GM18909 (cell line): ENCODE results near the gene TNIK.
"Not testable (repeated sequence)": the region's sequence is repeated elsewhere in the genome, so short reads cannot be mapped to it uniquely, and the experiment has no call there.

Experiments used
- ATAC-seq: cut with Tn5 transposase; IDR thresholded peaks from one replicate; pipeline ENCODE4 v1.9.1; 2021; ENCODE audit warnings: mild to moderate bottlenecking; ENCODE audit not compliant: unreplicated experiment, poor library complexity

Gene TNIK

DNA sequence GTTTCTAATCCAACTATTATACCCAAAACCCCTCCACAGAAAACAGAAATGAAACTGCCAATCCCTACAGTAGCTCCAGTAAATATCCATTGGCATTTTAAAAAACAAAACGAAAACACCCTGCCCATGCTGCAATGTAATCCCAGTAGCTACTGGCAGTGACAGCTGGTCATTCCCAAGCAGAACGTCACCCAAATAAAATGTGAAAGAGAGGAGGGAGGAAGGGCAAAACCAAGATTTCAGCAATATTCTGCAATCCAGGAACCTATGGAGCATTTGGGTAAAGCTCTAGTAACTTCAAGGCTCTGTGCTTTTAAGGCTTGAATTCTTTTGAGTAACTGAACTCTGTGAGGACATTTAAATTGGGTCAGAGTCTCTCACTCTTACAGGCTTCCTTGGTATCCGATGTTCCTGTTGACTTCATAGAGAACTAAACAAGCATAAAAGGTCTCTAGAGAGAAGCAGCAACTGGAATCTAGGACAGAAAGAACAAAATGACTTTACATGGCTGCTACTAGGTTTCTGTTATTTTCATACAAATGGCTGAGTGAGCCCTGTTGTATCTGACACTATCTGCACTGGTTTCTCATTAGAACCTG is 136.2 kb downstream of the TNIK start:
- no peak for ATAC-seq

DNA sequence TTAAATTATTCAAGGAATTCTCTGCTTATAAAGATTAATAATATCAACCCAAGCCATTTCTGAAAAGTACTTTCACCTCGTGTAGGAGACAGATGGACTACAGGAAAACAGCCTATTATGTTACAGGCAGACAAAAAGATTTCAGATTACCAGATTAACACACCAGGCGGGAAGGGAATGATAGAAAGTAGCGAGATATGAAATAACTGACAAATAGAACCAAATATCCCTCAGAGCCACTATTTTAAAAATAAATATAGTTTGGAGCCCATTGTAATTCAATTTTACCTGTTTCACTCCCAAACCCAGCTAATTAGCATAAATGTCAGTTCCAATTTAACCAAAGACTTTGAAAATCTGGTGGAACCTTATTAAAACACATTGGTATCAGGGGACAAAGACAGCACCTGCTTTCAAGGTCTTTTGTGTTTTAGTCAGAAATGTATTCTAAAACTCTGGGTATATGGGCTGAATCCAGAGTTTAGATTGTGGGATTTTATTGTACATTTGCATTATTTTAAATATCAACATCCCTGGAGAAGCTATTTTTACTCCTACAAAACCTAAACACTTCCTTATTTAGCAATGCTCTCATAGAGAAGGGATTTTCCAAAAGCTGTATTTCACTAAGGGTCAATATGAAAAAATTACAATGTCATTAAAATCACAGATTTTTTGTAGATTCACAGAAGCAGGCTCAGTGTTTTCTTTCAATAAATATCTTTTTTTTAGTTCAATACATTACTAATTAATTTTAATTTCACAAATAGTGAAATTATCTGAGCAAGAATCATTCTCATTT is 138.4 kb downstream of the TNIK start:
- ATAC-seq, result no peak

DNA sequence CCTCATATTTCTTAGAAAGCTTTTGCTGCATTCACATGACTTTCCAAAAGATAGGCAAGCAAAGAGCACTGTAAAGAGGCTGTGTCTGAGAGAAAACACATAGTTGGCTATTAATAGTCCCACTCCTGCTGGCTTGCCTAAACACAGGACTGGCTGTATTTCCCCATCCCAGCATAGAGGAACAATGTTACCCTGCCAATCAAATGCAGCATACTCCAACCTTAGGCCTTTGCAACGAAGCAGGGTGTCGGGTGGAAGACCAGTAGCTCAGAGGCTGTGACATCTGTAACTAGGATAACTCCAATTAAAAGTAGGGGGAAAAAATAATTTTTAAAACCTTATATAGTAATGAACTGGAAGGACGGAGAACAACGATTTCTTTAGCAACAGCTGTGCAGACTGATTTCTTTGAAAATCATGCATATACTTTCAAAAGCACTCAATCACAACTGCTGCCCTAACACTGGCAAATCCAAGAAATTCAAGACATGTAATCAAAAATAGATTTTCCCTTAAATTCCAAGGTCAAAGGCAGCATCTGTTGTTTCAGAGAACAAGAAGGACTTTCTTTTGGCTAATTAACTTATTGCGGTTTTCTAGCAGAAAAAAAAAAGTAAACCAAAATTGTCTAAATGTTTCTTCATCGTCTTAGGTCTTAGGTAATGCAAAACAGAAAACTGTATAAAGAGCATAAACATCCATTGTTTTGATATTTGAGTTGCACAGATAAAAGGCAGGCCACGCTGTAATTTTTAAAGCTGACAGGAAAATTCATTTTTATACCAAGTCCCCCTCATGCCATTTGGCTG is 139.3 kb downstream of the TNIK start:
- ATAC-seq, result no peak

DNA sequence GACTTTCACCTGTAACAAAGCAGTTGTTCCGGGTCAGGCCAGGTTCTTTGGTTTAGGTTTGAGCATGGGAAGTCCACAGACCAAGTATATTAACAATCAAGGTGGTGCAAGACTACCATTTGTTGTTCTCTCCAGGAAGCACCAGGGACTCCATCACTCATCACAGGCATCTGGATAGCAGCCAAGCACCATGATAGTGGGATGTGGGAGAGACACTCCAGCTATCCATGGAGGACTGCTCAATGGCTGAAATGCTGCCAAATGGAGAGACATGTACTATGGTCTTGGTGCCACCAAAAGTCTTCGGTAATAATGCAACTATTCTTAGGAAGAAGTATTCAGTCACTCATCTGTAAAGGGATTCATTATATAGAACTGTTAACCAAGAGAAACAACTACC is 143.0 kb downstream of the TNIK start:
- no peak for ATAC-seq

DNA sequence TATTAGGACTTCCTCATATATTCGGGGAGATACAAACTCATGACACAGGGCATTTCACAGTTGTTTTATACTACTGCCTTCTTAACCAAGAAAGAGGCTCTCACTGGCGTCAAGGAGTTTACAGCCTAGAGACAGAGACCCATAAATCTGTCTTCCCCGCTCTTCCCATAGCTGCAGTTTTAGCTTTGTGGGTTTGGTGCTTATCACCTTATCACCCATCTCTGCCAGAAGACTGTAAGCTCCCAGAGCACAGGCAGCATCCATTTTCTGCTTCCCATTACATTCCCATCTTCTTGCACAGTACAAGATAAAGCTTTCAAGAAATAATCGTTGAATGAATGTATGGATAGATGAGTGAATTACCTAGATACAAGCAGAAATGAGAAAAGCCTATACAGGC is 144.3 kb downstream of the TNIK start:
- ATAC-seq, result no peak

DNA sequence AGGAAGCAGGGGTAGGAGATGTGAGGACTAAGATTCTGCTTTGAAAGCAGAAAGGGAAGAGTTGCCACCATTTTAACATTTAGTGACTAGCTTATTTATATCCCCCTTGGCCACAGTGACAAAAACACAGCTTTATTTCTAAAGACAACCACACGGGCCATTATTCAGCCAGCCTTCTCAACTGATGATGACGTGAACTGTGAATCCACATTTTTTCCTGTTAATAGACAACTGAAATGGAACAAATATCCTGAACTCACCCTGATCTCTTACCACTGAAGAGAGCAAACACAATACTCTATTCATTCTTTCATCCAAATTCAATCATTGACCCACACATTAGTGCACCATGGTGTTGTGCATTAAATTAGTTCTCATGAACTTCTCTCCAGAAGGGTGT is 145.1 kb downstream of the TNIK start:
- ATAC-seq, result no peak

DNA sequence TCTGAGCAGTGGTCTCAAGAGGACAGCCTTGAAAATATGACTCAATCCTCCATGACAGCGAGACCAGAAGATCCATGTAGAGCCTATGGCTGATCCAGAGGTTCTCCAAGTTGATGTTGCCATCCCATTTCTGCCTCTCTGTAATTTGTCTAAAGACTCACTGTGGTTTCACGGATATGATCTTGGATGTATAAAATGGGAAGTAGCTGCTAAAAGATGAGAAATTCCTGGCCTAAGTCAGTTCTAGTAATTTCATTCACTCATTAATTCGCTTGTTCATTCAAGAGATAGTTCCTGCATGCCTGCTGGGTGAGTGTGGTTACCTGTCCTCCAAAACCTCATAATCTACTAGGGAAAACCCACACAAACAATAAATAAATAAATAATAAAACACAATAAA is 145.9 kb downstream of the TNIK start:
- ATAC-seq, result no peak

DNA sequence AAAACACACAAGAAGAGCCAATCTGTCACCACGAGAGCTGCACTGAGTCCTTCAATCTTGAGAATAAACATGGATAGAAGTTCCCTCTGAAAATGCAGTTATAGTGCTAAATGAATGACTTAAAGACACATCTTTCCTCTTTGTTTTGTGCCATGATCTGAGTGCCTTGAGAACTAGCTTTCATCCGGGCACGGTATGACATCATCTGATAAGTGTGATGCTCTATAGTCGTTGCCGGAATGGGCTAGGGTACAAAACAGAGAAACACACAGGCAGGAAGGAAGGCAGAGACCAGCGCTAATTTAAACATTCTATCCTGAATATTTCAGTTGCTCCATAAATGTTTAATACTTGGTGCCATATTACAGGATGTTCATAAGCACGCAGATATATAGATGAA is 146.5 kb downstream of the TNIK start:
- no peak for ATAC-seq

DNA sequence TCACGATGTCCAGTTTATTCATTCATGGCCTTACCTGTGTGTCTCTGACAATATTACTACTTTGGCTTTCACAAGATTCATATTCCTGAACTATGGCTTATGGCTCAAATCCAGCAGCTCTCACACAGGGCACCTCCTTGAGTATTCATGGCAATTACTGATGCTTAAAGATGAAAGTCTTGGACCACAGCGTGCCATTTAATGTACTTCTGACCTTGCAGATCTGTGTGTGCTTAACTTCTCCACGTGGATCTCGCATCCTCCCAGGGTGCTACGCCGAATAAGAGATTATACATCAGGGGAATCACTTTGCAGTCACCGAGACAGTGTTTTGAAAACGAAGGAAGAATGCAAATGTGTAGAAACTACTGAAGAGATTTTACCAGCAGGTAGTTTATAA is 147.5 kb downstream of the TNIK start:
- ATAC-seq, result no peak

DNA sequence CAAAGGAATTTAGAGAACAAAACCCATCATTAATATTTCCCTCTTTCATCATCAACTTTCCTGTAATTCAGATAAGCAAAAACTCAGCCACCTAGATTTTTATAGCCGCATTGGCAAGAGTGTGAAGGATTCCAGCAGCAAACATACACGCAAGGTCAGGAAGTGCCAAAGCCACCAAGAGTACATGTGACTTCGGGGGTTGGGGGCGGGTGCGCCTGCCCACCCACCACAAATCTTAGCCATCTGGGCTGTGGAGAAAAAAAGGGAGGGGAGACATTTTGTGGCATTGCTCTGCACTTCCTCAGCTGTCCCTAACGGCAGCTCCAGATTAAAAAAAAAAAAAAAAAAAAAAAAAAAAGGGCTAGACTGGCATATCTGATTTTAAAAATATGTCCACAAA is 148.4 kb downstream of the TNIK start:
- ATAC-seq, result no peak

DNA sequence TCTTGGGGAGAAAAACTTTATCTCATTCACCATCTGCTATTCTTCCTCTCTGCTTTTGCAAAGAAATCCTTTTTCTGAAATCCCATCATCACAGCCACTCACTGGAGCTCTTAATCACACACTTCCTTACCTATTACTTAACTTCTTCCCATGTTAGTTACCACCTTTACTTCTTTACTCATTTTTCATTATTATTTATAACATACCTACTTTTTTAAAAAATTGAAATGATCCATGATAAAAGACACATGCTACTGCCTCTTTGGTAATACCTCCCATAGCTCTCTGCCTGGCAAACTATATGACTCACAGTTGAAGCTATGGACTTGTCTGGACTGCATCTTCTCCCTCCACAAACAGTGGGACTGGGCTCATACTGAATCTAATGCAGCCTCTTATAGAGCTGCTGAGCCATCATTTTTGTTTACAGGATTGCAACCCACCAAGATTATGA is 150.3 kb downstream of the TNIK start:
- ATAC-seq, result peak; percentile 63

DNA sequence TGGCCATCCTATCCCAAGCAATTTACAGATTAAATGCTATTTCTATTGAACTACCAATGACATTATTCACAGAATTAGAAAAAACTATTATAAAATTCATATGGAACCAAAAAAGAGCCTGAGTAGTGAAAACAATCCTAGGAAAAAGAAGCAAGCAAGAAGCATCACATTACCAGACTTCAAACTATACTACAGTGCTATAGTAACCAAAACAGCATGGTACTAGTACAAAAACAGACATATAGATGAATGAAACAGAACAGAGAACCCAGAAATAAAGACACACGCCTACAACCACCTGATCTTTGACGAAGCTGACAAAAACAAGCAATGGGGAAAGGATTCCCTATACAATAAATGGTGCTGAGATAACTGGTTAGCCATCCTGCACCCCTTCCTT is 152.2 kb downstream of the TNIK start:
- ATAC-seq, result no peak

DNA sequence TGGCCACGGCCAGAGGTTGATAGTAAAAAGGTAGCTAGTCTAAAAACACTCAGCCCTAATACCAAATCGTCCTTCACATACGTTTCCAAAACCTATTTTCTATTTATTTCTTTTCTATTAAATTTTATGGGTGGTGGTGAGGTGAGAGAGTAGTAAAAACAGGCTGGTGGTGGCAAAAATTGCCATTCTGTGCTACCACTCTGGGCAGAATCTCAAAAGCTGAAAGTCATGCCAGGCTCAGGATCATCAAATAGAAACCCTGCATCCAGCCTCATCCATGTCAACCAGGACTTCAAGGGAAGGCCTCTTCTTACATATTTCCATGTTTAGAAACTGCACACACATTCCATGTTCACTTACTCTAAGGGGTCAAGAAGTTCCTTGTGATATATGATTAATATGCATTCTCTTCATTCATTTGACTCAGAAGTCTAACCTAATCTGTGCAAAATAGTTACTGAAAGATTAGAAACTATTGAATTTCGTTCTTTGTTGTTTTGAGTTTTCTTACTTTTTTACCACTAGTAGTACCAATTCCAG is 153.1 kb downstream of the TNIK start:
- no peak for ATAC-seq

DNA sequence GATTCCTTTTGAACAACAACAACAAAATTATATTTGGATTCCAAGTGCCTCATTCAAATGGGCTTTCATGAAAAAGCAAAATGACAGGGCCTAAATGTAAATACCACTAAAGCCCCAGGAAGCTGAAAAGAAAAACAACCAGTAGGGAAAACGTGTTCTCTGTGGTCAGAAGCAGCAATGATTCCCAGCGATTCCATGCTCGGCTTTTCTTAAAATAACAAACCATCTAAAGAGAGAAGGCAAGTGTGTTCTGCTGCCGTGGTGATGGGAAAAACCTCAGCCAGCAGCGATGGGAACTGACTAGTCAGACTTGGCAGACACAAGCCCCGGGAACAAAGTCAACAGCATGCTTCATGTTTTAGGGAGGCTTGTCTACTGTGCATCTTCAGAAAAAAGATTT is 153.6 kb downstream of the TNIK start:
- no peak for ATAC-seq

DNA sequence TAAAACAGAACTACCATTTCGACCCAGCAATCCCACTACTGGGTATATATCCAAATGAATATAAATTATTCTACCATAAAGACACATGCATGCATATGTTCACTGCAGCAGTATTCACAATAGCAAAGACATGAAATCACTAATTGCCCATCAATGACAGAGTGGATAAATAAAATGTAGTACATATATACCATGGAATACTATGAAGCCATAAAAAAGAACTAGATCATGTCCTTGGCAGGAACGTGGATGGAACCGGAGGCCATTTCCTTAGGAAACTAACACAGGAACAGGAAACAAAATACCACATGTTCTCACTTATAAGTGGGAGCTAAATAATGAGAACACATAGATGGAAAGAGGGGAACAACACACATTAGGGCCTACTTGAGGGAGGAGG is 154.4 kb downstream of the TNIK start:
- ATAC-seq, result not testable (repeated sequence)

DNA sequence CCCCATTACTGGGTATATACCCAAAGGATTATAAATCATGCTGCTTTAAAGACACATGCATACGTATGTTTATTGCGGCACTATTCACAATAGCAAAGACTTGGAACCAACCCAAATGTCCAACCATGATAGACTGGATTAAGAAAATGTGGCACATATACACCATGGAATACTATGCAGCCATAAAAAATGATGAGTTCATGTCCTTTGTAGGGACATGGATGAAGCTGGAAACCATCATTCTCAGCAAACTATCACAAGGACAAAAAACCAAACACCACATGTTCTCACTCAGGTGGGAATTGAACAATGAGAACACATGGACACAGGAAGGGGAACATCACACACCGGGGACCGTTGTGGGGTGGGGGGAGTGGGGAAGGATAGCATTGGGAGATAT is 155.7 kb downstream of the TNIK start:
- ATAC-seq, result not testable (repeated sequence)

DNA sequence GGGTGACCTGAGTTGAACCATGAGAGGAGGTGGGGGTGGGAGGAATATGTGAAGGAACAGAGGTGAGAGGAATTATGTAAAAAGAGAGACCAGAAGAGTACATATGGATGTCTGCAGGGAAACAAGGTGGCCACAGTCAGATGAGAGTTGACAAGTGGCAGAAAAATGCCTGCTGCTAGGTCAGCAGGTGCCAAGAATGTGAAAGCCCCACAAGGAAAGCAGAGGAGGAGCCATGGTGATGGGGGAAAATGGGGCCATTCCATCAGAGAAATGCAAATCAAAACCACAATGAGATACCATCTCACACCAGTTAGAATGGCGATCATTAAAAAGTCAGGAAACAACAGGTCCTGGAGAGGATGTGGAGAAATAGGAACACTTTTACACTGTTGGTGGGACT is 156.2 kb downstream of the TNIK start:
- not testable (repeated sequence) for ATAC-seq

DNA sequence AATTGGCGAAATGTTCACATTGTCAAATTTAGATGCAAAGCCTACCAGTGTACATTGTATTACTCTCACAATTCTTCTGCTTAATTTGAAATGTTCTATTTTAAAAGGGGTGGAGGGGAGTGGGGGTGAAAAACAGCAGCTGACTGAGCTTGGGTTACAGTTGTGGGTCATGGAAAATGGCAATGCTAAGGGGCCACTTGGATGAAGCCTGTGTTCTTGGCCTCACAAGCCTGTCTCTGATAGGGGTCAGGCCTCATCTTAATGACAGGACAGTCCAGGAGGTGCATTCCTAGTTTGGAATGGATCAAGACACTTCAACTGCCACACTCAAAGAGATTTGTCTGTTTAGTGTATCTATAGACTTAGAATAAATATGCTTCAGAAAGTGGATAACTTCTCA is 158.2 kb downstream of the TNIK start:
- no peak for ATAC-seq

DNA sequence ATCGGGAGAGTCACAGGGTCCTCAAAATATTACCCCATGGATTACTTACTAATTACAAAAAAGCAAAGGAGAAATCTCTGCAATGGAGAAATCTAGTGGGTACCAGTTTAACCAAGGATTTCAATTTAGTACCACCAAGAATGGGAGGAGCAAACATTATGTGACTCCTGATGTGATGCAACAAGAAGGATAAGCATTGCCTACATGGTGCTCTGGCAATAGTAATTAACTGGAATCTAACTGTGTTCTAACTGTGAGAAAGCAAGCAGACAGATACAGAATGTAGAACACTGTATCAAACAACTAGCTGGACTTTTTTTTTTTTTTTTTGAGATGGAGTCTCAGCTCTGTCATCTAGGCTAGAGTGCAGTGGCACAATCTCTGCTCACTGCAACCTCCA is 159.2 kb downstream of the TNIK start:
- ATAC-seq, result no peak

DNA sequence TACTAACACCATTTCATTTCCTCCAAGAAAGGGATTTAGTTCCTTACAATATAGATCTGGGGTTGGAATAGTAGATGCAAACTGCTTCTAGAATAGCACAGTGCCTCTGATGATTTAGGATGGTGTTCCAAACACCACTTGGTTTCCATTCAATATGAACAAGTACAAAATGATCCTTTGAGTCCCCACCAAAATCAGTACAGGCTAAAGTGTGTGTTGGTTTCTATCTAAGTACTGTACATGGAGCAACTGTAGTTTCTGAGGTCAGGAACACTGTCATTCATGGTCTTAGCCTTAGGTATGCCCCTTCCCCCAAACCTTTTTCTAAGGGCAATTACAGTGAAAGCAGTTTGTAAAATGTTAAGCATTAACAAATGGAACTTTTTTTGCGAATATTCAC is 162.3 kb downstream of the TNIK start:
- ATAC-seq, result no peak

DNA sequence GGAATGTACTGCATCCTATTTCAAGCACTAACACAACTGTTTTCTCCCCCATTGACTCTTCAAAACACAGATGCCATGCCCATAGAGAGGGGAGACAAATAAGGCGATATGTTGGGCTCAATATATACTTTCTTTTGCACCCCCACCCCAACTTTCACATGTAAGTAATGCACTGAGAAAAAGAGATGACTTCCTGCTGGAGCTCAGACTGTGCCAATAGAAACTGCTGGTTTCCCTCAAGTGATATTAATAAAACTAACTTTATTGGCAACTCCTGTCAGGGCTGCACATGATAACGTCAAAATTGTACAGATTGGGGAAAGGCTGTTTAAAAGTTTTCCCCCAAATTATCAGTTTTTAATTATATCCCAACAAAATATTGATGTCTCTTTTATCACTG is 163.0 kb downstream of the TNIK start:
- ATAC-seq, result no peak
